GM12873 (cell line): Measurements from ENCODE around the gene NOL11.

Experiments used
- CTCF ChIP-seq: IDR thresholded peaks from 2 replicates; pipeline ENCODE4 v1.5.1; 2012; ENCODE audit warnings: low read depth, mild to moderate bottlenecking, moderate library complexity, low read length, control low read depth; ENCODE audit not compliant: insufficient read depth; ENCODE audit errors: missing control alignments

Gene NOL11

GRCh38 chr17:67711916-67712315 is 5.8 kb upstream of the NOL11 start:
- no peak for TF ChIP-seq CTCF

GRCh38 chr17:67712375-67712774 is 5.4 kb upstream of the NOL11 start:
- TF ChIP-seq CTCF: no peak

- no peak for TF ChIP-seq CTCF
Measured at GRCh38 chr17:67713169-67713568, 4.6 kb upstream of the NOL11 start.

GRCh38 chr17:67716405-67716798 is 1.3 kb upstream of the NOL11 start:
- no peak for TF ChIP-seq CTCF

- TF ChIP-seq CTCF: no peak
Measured at GRCh38 chr17:67717192-67717623, 528 bp upstream of the NOL11 start.

- TF ChIP-seq CTCF: no peak
Measured at GRCh38 chr17:67718325-67718941, 697 bp downstream of the NOL11 start.

GRCh38 chr17:67725373-67725791 is 7.6 kb downstream of the NOL11 start:
- TF ChIP-seq CTCF: no peak
